HG03066 (cell line): ENCODE measurements around the gene GFOD1.
A peak's percentile ranks its signal among the peaks of the same experiment; 100 is the strongest.
"Not testable (repeated sequence)": the region's sequence is repeated elsewhere in the genome, so short reads cannot be mapped to it uniquely, and the experiment has no call there.

ENCODE experiments used
- ATAC-seq: cut with Tn5 transposase; IDR thresholded peaks from one replicate; pipeline ENCODE4 v1.9.1; 2021; ENCODE audit warnings: low read depth; ENCODE audit not compliant: unreplicated experiment

Gene GFOD1

GRCh38 chr6:13336553-13336952 lies 150.8 kb downstream of the GFOD1 start:
- no peak for ATAC-seq

GRCh38 chr6:13334953-13335352 lies 152.4 kb downstream of the GFOD1 start:
- no peak for ATAC-seq

DNA sequence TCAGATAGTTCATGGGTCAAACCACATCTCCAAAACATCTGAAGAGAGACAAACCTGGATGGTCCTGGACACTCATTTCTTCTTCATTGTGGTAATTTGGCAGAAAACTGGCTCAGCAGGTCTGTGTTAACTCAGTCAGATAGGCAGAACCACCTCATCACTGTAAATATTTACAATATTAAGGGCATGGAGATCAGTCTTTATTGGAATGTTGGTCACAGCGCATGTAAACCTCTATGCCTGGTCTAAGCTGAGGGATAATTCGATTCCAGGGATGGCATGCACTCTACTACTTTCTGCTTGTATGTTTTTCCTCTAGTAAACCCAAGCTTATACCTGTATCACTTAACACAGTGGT lies 155.1 kb downstream of the GFOD1 start:
- ATAC-seq, result no peak

DNA sequence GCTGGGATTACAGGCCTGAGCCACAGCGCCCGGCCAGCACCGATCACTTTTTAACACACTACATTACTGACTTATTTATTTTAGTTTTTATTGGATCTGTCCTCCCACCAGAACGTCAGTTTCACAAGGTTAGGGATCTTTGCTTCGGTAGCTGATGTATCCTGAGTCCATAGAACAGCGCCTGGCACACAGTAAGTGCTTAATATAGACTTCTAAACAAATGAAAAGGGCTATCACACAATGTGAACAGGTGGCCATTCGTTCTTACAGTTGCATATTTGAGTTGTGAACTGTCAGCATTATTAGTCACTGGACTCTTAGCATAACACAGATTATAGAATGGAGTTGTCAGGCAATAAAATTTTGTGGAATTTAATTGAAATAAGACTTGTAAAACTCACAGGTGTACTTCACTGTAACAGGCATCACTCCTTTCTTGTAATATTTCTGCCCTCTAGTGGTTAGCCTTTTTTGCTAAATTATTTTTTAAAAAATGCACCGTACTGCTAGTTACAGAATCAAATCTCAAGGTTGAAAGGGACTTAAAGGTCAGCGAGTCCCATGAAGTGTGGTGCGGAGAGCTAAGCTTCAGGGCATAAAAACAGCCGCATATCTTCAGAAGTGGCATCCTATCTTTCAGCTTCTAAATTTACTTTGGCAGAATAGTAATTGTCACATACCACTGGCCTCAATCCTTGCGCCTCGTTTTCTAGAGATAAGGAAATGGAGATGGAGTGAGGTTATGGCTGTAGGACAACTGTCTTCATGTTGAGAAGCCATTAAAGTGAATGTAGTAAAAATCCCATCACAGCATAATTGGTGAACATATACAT lies 155.7 kb downstream of the GFOD1 start:
- ATAC-seq, result no peak

- ATAC-seq, result no peak
Observed at GRCh38 chr6:13328875-13329183, 158.6 kb downstream of the GFOD1 start.

- peak; percentile 86 for ATAC-seq
Observed at GRCh38 chr6:13328076-13328874, 159.1 kb downstream of the GFOD1 start, which contains the start of gene TBC1D7. TBC1D7 (minus strand) TSS chr6:13328537; CDS start chr6:13326898, 1,639 bp downstream.

GRCh38 chr6:13327691-13328075 lies 159.7 kb downstream of the GFOD1 start:
- ATAC-seq, result peak; percentile 7

GRCh38 chr6:13326031-13326586 lies 161.3 kb downstream of the GFOD1 start:
- not testable (repeated sequence) for ATAC-seq

DNA sequence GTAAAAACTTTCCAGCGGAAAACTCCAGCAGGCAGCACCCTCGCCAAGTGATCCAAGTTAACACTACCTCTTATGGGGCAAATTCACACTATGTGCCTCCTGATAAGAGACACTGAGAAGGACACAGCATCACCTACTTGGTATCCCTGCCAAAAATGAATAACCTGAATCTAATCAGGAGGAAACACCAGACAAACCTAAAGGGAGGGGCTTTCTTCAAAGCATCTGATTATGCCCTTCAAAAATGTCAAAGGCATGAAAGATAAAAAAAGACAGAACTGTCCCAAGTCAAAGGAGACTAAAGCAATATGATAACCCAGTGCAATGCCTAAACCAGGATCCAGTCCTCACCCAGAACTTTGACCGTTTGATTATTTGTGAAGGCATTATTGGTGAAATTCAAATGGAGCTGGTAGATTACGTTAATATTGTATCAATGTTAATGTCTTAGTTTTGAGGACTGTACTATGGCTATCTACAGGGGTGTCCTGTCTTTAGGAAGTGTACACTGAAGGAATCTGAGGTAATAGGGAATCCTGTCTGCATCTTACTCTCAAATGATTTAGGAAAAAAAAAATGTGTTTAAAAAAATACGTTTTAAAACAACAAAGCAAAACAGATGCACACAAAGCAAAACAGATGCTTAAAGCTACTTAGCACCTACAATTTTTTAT lies 167.4 kb downstream of the GFOD1 start:
- no peak for ATAC-seq

- ATAC-seq, result no peak
Observed at GRCh38 chr6:13318821-13319220, 168.6 kb downstream of the GFOD1 start.

- no peak for ATAC-seq
Observed at GRCh38 chr6:13315896-13316295, 171.5 kb downstream of the GFOD1 start.

GRCh38 chr6:13314806-13315205 lies 172.6 kb downstream of the GFOD1 start:
- ATAC-seq, result no peak

- ATAC-seq, result no peak
Observed at GRCh38 chr6:13311155-13311554, 176.2 kb downstream of the GFOD1 start.

- ATAC-seq, result no peak
Observed at GRCh38 chr6:13308332-13308731, 179.1 kb downstream of the GFOD1 start.
